CD4-positive, alpha-beta T cell (primary cell): ENCODE measurements around the gene GAS2L2. TPM values are rescaled to one million over a fixed set of nuclear protein-coding genes. Genes with fewer than 3 reads are reported as not detected.

ENCODE experiments used
- ATAC-seq: fragments of 200-7000 bp; cut with Tn5 transposase; one replicate; pipeline ENCODE4 v1.10.0; 2022; ENCODE audit warnings: mild to moderate bottlenecking; ENCODE audit not compliant: poor library complexity
- CTCF ChIA-PET: fragments of 350-600 bp; sonication (Branson Sonifier 250); formaldehyde crosslinking; loops from one replicate; lab custom pipeline; 2021; ENCODE audit warnings: antibody characterized with exemption, inconsistent platforms; lab: Charles Lee
- POLR2A ChIA-PET: fragments of 350-600 bp; sonication (Branson Sonifier 250); formaldehyde crosslinking; loops from one replicate; lab custom pipeline; 2021; ENCODE audit warnings: antibody characterized with exemption, inconsistent platforms; lab: Charles Lee
- DNase-seq, 14 experiments: peaks; one replicate each; pipeline ENCODE4 v3.0.0-alpha.2; 2013 to 2020; ENCODE audit warnings: mixed read lengths in 2 of 14
- H3K27ac ChIP-seq, 2 donors: one replicate each; pipeline versions ENCODE4 v1.5.1 to v1.7.0; 2013; ENCODE audit warnings: low read length in 2 of 2, low read depth in 1 of 2, mild to moderate bottlenecking in 1 of 2
- H3K27me3 ChIP-seq, 2 experiments: 1 replicate in 1 of 2; 2 replicates in 1 of 2; pipeline versions ENCODE4 v1.6.1 to v1.7.0; 2013; ENCODE audit warnings: low read length in 2 of 2, control low read depth in 1 of 2, mild to moderate bottlenecking in 1 of 2, moderate library complexity in 1 of 2; ENCODE audit not compliant: insufficient read depth in 2 of 2, control insufficient read depth in 1 of 2
- H3K36me3 ChIP-seq: one replicate; pipeline ENCODE4 v1.6.1; 2013; ENCODE audit warnings: low read length, control low read depth; ENCODE audit not compliant: insufficient read depth
- H3K4me1 ChIP-seq: one replicate; pipeline ENCODE4 v1.6.1; 2013; ENCODE audit warnings: low read length, control low read depth; ENCODE audit not compliant: insufficient read depth
- H3K4me3 ChIP-seq: one replicate; pipeline ENCODE4 v1.5.1; 2013; ENCODE audit warnings: mild to moderate bottlenecking, low read length, moderate library complexity
- H3K9me3 ChIP-seq, 2 experiments: 1 replicate in 1 of 2; 2 replicates in 1 of 2; pipeline versions ENCODE4 v1.6.1 to v1.7.0; 2013; ENCODE audit warnings: low read length in 2 of 2, mild to moderate bottlenecking in 2 of 2, control low read depth in 1 of 2, moderate library complexity in 1 of 2; ENCODE audit not compliant: control insufficient read depth in 1 of 2, insufficient read depth in 1 of 2
- H3K27ac Mint-ChIP-seq: one replicate; pipeline ENCODE4 v1.8.0; 2020; ENCODE audit warnings: mixed read lengths
- H3K27me3 Mint-ChIP-seq: one replicate; pipeline ENCODE4 v1.8.0; 2021; ENCODE audit warnings: mixed read lengths
- H3K36me3 Mint-ChIP-seq: one replicate; pipeline ENCODE4 v1.8.0; 2021; ENCODE audit warnings: low read depth, mixed read lengths
- H3K4me1 Mint-ChIP-seq: one replicate; pipeline ENCODE4 v1.8.0; 2021; ENCODE audit warnings: low read depth, mixed read lengths
- H3K4me3 Mint-ChIP-seq: one replicate; pipeline ENCODE4 v1.8.0; 2020; ENCODE audit warnings: mild to moderate bottlenecking, mixed read lengths
- H3K9me3 Mint-ChIP-seq: one replicate; pipeline ENCODE4 v1.8.0; 2020; ENCODE audit warnings: mixed read lengths
- intact Hi-C, 2 experiments: fragments of 100-400 bp; cut with DNase I in 1 of 2; cut with micrococcal nuclease in 1 of 2; formaldehyde crosslinking; loops; one replicate each; pipeline versions ENCODE4 v1.15.1 to v1.9.0; 2023 to 2025; cut with DNase I, micrococcal nuclease
- total RNA-seq, 174 experiments: library from RNA in 2 of 174; stranded (reverse) in 2 of 174; gene quantifications; one replicate each; pipeline ENCODE4 v1.2.3 and lab custom pipeline; 2021 to 2026
- TF ChIP-seq, protein P1 (sequence below): fragments of 200-600 bp; IDR thresholded peaks from one replicate; pipeline ENCODE4 v1.8.0; 2022; ENCODE audit warnings: antibody characterized with exemption, mild to moderate bottlenecking

Gene GAS2L2
- total RNA-seq, 2 experiments from 2014 or later = 0.19 to 0.22 TPM

DNA sequence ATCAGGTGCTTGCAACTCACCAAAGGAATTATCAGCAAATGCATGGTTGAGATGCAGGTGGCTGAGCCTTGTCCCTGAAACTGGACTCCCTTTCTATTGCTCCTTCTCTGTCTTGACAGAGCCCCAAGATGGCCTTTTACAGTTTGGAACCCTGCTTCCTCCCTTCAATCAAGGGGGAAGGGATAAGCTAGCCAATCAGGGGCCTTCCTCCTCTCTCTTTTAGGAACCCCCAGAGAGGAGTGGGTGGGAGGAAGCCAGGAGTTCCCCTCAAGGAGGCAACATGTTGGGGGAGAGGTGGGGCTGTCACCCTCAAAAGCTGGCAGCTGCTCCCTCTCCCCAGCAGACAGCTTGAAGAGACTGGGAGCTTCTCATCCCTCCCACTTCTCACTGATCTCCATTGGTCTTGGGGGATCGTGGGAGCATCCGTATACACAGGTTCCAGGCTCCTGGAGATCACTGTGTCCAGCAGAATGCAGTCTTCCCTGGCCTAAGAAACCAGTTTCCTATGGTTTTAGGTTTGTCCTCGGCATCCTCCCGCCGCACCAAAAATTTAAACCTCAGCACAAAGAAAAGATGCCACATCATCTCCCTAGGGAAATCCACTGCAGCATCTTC is 14.4 kb downstream of the GAS2L2 start:
- intact Hi-C loops = no loop called here
- Mint-ChIP-seq H3K27ac (no peak overlapping the region), H3K4me3 (no peak overlapping the region), H3K4me1 (no peaks in the 10 kb centered on the region), H3K9me3 (no peaks in the 10 kb centered on the region), H3K27me3 (peaks cover 27% of the 10 kb centered on the region), H3K36me3 (no peaks in the 10 kb centered on the region)
- H3K9me3 ChIP-seq = peaks cover 0 to 7% of the 10 kb centered on the region in 2 experiments
- H3K27me3 ChIP-seq = peaks cover 19 to 29% of the 10 kb centered on the region in 2 experiments
- ChIA-PET POLR2A (no interaction called here), CTCF (interaction anchor here (1.5 kb wide), 1 partner anchor 9 kb away, joined by 3 read pairs; no protein-coding TSS in a partner anchor)
- no peak overlapping the region for H3K4me3 ChIP-seq
- no peak overlapping the region for H3K27ac ChIP-seq
- H3K4me1 ChIP-seq = peaks cover 12% of the 10 kb centered on the region
- DNase-seq (no peak), ATAC-seq (no peak)
- H3K36me3 ChIP-seq = no peaks in the 10 kb centered on the region
- TF ChIP-seq, protein P1, sequence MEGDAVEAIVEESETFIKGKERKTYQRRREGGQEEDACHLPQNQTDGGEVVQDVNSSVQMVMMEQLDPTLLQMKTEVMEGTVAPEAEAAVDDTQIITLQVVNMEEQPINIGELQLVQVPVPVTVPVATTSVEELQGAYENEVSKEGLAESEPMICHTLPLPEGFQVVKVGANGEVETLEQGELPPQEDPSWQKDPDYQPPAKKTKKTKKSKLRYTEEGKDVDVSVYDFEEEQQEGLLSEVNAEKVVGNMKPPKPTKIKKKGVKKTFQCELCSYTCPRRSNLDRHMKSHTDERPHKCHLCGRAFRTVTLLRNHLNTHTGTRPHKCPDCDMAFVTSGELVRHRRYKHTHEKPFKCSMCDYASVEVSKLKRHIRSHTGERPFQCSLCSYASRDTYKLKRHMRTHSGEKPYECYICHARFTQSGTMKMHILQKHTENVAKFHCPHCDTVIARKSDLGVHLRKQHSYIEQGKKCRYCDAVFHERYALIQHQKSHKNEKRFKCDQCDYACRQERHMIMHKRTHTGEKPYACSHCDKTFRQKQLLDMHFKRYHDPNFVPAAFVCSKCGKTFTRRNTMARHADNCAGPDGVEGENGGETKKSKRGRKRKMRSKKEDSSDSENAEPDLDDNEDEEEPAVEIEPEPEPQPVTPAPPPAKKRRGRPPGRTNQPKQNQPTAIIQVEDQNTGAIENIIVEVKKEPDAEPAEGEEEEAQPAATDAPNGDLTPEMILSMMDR = no peak

DNA sequence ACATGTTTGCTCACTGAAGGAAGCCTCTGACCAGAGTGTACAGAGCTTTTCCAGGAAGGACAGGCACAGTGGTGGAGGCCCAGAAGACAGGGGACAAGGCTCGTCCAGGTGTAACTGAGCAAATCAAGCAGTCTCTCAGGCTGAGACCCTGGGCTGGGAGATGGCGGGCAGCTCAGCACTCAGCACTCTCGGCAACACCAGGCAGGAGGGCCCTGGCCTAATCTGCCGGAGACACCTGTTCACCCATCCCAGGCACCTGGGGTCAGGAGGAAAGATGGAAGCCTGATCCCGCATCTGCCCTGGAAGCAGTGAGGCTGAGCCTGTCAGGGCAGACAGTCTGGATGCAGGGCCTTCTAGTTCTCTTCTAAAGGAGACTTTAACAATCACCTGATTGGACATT is 16.8 kb downstream of the GAS2L2 start:
- CTCF ChIA-PET = interaction anchor here (0.9 to 1.5 kb wide), 2 partner anchors 9 to 11 kb away, joined by 3 to 4 read pairs; no protein-coding TSS in a partner anchor
- no peak overlapping the region for H3K27ac Mint-ChIP-seq
- TF ChIP-seq, protein P1 = no peak
- Histone ChIP-seq H3K4me3 (no peak overlapping the region), H3K4me1 (peaks cover 11% of the 10 kb centered on the region), H3K36me3 (no peaks in the 10 kb centered on the region), H3K9me3 (peaks cover 0 to 6% of the 10 kb centered on the region in 2 experiments), H3K27ac (no peak overlapping the region), H3K27me3 (peaks cover 5 to 9% of the 10 kb centered on the region in 2 experiments)
- intact Hi-C loops = no loop called here
- H3K27me3 Mint-ChIP-seq = peaks cover 10% of the 10 kb centered on the region
- H3K4me1 Mint-ChIP-seq = peaks cover 13% of the 10 kb centered on the region
- no peaks in the 10 kb centered on the region for H3K36me3 Mint-ChIP-seq
- POLR2A ChIA-PET = no interaction called here
- H3K4me3 Mint-ChIP-seq = no peak overlapping the region
- DNase-seq (no peak), ATAC-seq (no peak)
- no peaks in the 10 kb centered on the region for H3K9me3 Mint-ChIP-seq

DNA sequence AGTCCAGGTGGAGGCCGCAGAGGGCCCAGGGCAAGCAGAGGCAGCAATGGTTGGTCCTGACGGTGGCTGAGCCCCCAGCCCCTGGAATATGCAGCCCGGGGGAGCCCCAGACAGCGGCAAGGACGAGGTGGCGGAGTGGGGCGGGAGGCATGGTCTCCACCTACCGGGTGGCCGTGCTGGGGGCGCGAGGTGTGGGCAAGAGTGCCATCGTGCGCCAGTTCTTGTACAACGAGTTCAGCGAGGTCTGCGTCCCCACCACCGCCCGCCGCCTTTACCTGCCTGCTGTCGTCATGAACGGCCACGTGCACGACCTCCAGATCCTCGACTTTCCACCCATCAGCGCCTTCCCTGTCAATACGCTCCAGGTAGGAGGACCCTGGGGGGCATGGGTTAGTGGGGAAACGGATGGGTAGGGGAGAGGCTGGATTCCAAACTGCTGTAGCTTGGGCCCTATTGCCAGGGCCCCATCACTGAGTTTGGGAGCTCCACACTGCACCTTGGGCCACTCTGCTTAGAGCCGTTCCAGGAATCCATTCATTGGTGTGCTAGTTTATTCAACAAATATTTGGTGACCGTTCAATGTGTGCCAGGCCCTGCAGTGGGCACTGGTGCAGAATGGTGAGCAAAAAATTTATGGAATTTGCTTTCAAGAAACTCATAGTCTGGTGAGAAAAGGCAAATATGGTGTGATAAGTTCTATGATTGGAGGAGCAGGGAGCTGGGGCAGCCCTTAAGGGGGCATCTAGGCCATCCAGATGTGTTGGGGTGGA is 17.8 kb downstream of the GAS2L2 start:
- Histone ChIP-seq H3K4me1 (peaks cover 16% of the 10 kb centered on the region), H3K27me3 (peaks cover 0 to under 1% of the 10 kb centered on the region in 2 experiments), H3K4me3 (no peak overlapping the region), H3K27ac (no peak overlapping the region), H3K9me3 (no peaks in the 10 kb centered on the region), H3K36me3 (no peaks in the 10 kb centered on the region)
- intact Hi-C loops = no loop called here
- H3K9me3 Mint-ChIP-seq = no peaks in the 10 kb centered on the region
- ChIA-PET CTCF (interaction anchor here (1.5 kb wide), 1 partner anchor 8 kb away, joined by 4 read pairs; no protein-coding TSS in a partner anchor), POLR2A (no interaction called here)
- H3K4me3 Mint-ChIP-seq = no peak overlapping the region
- peaks cover 23% of the 10 kb centered on the region for H3K4me1 Mint-ChIP-seq
- TF ChIP-seq, protein P1 = no peak
- H3K27me3 Mint-ChIP-seq = peaks cover 5% of the 10 kb centered on the region
- no peak for DNase-seq
- H3K36me3 Mint-ChIP-seq = no peaks in the 10 kb centered on the region
- no peak for ATAC-seq
- no peak overlapping the region for H3K27ac Mint-ChIP-seq
